Upper lobe of left lung (tissue), 4 donors: Measurements from ENCODE around the gene HTRA3.

Source experiments
- POLR2AphosphoS5 ChIP-seq, 2 donors: sonication (generic); formaldehyde crosslinking; IDR thresholded peaks; one replicate each; pipeline ENCODE4 v1.5.1; 2017; ENCODE audit warnings: antibody characterized with exemption in 2 of 2
- TF ChIP-seq, protein P1 (sequence below), 6 experiments: fragments of 450-650 bp in 4 of 6; fragments of 200-600 bp in 2 of 6; sonication (generic) in 2 of 6; IDR thresholded peaks; one replicate each; pipeline ENCODE4 v1.5.1; 2016 to 2019; ENCODE audit warnings: antibody characterized with exemption in 6 of 6

DNA sequence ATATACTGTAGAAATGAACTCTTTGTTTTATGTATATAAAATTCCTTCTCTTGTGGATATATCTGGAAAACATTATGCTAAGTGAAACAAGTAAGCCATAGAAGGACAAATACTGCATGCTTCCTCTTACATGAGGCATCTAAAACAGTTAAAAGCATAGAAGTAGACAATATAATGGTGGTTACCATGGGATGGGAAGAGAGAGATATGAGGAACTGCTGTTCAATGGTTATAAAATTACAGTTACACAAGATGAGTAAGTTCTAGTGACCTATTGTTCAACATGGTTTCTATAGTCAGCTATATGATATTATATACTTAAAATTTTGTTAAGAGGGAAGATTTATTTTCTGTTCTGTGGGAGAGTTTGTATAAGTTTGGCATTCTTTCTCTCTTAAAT lies 43.4 kb downstream of the HTRA3 start:
- TF ChIP-seq, protein P1, sequence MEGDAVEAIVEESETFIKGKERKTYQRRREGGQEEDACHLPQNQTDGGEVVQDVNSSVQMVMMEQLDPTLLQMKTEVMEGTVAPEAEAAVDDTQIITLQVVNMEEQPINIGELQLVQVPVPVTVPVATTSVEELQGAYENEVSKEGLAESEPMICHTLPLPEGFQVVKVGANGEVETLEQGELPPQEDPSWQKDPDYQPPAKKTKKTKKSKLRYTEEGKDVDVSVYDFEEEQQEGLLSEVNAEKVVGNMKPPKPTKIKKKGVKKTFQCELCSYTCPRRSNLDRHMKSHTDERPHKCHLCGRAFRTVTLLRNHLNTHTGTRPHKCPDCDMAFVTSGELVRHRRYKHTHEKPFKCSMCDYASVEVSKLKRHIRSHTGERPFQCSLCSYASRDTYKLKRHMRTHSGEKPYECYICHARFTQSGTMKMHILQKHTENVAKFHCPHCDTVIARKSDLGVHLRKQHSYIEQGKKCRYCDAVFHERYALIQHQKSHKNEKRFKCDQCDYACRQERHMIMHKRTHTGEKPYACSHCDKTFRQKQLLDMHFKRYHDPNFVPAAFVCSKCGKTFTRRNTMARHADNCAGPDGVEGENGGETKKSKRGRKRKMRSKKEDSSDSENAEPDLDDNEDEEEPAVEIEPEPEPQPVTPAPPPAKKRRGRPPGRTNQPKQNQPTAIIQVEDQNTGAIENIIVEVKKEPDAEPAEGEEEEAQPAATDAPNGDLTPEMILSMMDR (IDR thresholded peaks at IDR 0.05), result no peak
- TF ChIP-seq POLR2AphosphoS5 (IDR thresholded peaks at IDR 0.05), result no peak
